Pancreas (tissue), 10 donors: ENCODE results near the gene DNAH2. TPM values are rescaled to one million over a fixed set of nuclear protein-coding genes. Genes with fewer than 3 reads are reported as not detected.
A peak's percentile ranks its signal among the peaks of the same experiment; 100 is the strongest.

Source experiments
- ATAC-seq, 4 donors: fragments of 200-7000 bp; cut with Tn5 transposase; one replicate each; pipeline versions ENCODE4 v1.8.0 to v1.9.1; 2020; ENCODE audit warnings: mild to moderate bottlenecking in 4 of 4, moderate library complexity in 4 of 4
- DNase-seq, 6 donors: peaks; one replicate each; pipeline ENCODE4 v3.0.0-alpha.2; 2020
- FAIRE-seq: peaks from 2 replicates; lab custom pipeline; 2012; peaks lifted over from hg19 to GRCh38; lab: Jason Lieb, UNC
- H3K27ac ChIP-seq, 4 donors: fragments of 200-600 bp; sonication (generic); 1 replicate in 3 of 4; 2 replicates in 1 of 4; pipeline versions ENCODE4 v1.5.0 to v1.8.0; 2020
- H3K27me3 ChIP-seq, 4 donors: fragments of 200-600 bp; one replicate each; pipeline ENCODE4 v1.8.0; 2021
- H3K36me3 ChIP-seq, 3 donors: fragments of 200-600 bp; sonication (generic) in 1 of 3; one replicate each; pipeline versions ENCODE4 v1.5.0 to v1.8.0; 2020 to 2021
- H3K4me1 ChIP-seq, 3 donors: fragments of 200-600 bp; one replicate each; pipeline ENCODE4 v1.8.0; 2021
- H3K4me3 ChIP-seq, 4 donors: fragments of 200-600 bp; sonication (generic) in 2 of 4; one replicate each; pipeline versions ENCODE4 v1.5.0 to v1.8.0; 2020 to 2021
- H3K9me3 ChIP-seq, 4 donors: fragments of 200-600 bp; one replicate each; pipeline ENCODE4 v1.8.0; 2021
- CTCF ChIP-seq, 4 donors: fragments of 200-600 bp; sonication (generic) in 3 of 4; IDR thresholded peaks; one replicate each; pipeline versions ENCODE4 v1.5.0 to v1.8.0; 2021; ENCODE audit warnings: antibody characterized with exemption in 4 of 4
- WGBS, 2 donors: extraction: QIAGEN DNeasy Blood & Tissue Kit; methylation state at CpG; one replicate each; pipeline ENCODE4 v1.1.7; 2013; 5-methylcytosine and 5-hydroxymethylcytosine counted together
- intact Hi-C, 3 donors: fragments of 100-400 bp; cut with DNase I; formaldehyde crosslinking; loops; one replicate each; pipeline versions ENCODE4 v1.11.1 to v1.14.2; 2022
- polyA plus RNA-seq, 2 donors: library from polyadenylated mRNA; stranded (reverse); fragments of 200-250 nt; gene quantifications; one replicate each; pipeline ENCODE4 v1.2.3, GENCODE V29; 2013
- total RNA-seq, 6 donors: library from RNA; stranded (reverse); fragmentation: NEBNext Ultra II Directional in 4 of 6; extraction: Animal tissue kit (Norgen Biotek cat#: 25700) in 4 of 6; gene quantifications; one replicate each; pipeline versions ENCODE4 v1.2.1 to v1.2.4, GENCODE V29; 2021 to 2023
- donor health status: healthy with polysubstance abuse.
- donor health status: DM: no; HTN: no; CAD: no; lungs with moderate emphysema.
- donor health status: DM: no; HTN: no; CAD: no.
- donor health status: control.
- donor health status: control.
- donor health status: Bipolar disorder and iron deficiency.
- donor health status: DM: yes; HTN: yes; CAD: no.
- donor health status: DM: no; HTN: no; CAD: no.
- donor health status: DM: no; HTN: no; CAD: no.
- donor health status: DM: yes; HTN: yes; CAD: no.

The DNAH2 gene
- total and polyA plus RNA-seq, 8 donors: 0.09 to 0.52 (median 0.24) TPM

- no peaks in the 10 kb centered on the region for H3K9me3 ChIP-seq
- intact Hi-C loops: no loop called here
- no peak overlapping the region for H3K4me3 ChIP-seq
- FAIRE-seq (no peak), ATAC-seq (no peak), DNase-seq (peak in 1 of 6 donors; percentile 5)
- H3K36me3 ChIP-seq: peaks cover 0 to 8% (median 0%) of the 10 kb centered on the region in 3 donors
- H3K4me1 ChIP-seq: peaks cover 3 to 11% (median 5%) of the 10 kb centered on the region in 3 donors
- H3K27me3 ChIP-seq: no peaks in the 10 kb centered on the region
- TF ChIP-seq CTCF (IDR thresholded peaks at IDR 0.05): no peak
- 70 to 72% methylated on average over 7 of the region's 7 CpGs for WGBS, 2 donors
- H3K27ac ChIP-seq: no peak overlapping the region
Measured at GRCh38 chr17:7882068-7882467, 164.5 kb downstream of the DNAH2 start.

- FAIRE-seq (no peak), DNase-seq (no peak), ATAC-seq (no peak)
- Histone ChIP-seq H3K27me3 (no peaks in the 10 kb centered on the region), H3K4me3 (no peak overlapping the region), H3K9me3 (no peaks in the 10 kb centered on the region), H3K4me1 (peaks cover 4 to 14% (median 5%) of the 10 kb centered on the region in 3 donors), H3K27ac (peak overlapping the region in 2 of 4 donors; percentile 94 to 97), H3K36me3 (peaks cover 0 to 8% (median 0%) of the 10 kb centered on the region in 3 donors)
- TF ChIP-seq CTCF (IDR thresholded peaks at IDR 0.05): no peak
- intact Hi-C loops: no loop called here
- WGBS, 2 donors: 77 to 80% methylated on average over 3 of the region's 3 CpGs
Measured at GRCh38 chr17:7882629-7883028, 165.1 kb downstream of the DNAH2 start.

Other genes with a start within 250 kb of the DNAH2 start
- gene ZBTB4, start 238.1 kb upstream of the DNAH2 start, total RNA-seq: 10 to 100 TPM; 20.3 to 30.2 (median 22.2) TPM
- 10 to 100 TPM; 17.3 to 19.2 TPM for gene ZBTB4, start 238.1 kb upstream of the DNAH2 start, polyA plus RNA-seq
- gene SLC35G6, start 236.3 kb upstream of the DNAH2 start, total RNA-seq: not detected
- under 1 TPM in 1 of 2 donors, not detected in 1; 0.08 TPM for gene SLC35G6, start 236.3 kb upstream of the DNAH2 start, polyA plus RNA-seq
- gene POLR2A, start 233.4 kb upstream of the DNAH2 start, total RNA-seq: 10 to 100 TPM; 45.7 to 62.6 (median 53.8) TPM
- 10 to 100 TPM; 24.5 to 83.6 TPM for gene POLR2A, start 233.4 kb upstream of the DNAH2 start, polyA plus RNA-seq
- gene TNFSF12, start 168.7 kb upstream of the DNAH2 start, total RNA-seq: 10 to 100 TPM; 11.0 to 21.2 (median 12.7) TPM
- gene TNFSF12, start 168.7 kb upstream of the DNAH2 start, polyA plus RNA-seq: 10 to 100 TPM; 24.2 to 27.7 TPM
- gene TNFSF13, start 159.0 kb upstream of the DNAH2 start, total RNA-seq: 10 to 100 TPM; 10.5 to 31.2 (median 15.4) TPM
- 10 to 100 TPM; 16.9 to 17.8 TPM for gene TNFSF13, start 159.0 kb upstream of the DNAH2 start, polyA plus RNA-seq
- gene SENP3, start 155.8 kb upstream of the DNAH2 start, total RNA-seq: 10 to 100 TPM; 14.7 to 24.1 (median 15.7) TPM
- 10 to 100 TPM; 25.5 to 33.1 TPM for gene SENP3, start 155.8 kb upstream of the DNAH2 start, polyA plus RNA-seq
- 10 to 100 TPM in 3 of 6 donors, 1 to 10 TPM in 3; 3.7 to 60.0 (median 11.1) TPM for gene CD68, start 138.1 kb upstream of the DNAH2 start, total RNA-seq
- 1 to 10 TPM; 1.8 to 9.7 TPM for gene CD68, start 138.1 kb upstream of the DNAH2 start, polyA plus RNA-seq
- gene MPDU1, start 133.9 kb upstream of the DNAH2 start, total RNA-seq: 10 to 100 TPM; 12.3 to 27.1 (median 18.3) TPM
- 10 to 100 TPM; 46.3 to 48.2 TPM for gene MPDU1, start 133.9 kb upstream of the DNAH2 start, polyA plus RNA-seq
- gene SOX15, start 127.7 kb upstream of the DNAH2 start, total RNA-seq: under 1 TPM in 3 of 6 donors, not detected in 3; 0.18 to 0.35 (median 0.25) TPM
- 1 to 10 TPM in 1 of 2 donors, under 1 TPM in 1; 0.53 to 1.0 TPM for gene SOX15, start 127.7 kb upstream of the DNAH2 start, polyA plus RNA-seq
- gene FXR2, start 102.8 kb upstream of the DNAH2 start, total RNA-seq: 10 to 100 TPM in 4 of 6 donors, 1 to 10 TPM in 2; 7.8 to 16.6 (median 12.3) TPM
- gene FXR2, start 102.8 kb upstream of the DNAH2 start, polyA plus RNA-seq: 10 to 100 TPM; 19.8 to 25.6 TPM
- gene SAT2, start 89.9 kb upstream of the DNAH2 start, total RNA-seq: 10 to 100 TPM; 43.8 to 82.8 (median 66.6) TPM
- 100 to 1,000 TPM; 250 to 348 TPM for gene SAT2, start 89.9 kb upstream of the DNAH2 start, polyA plus RNA-seq
- gene SHBG, start 87.6 kb upstream of the DNAH2 start, total RNA-seq: under 1 TPM in 3 of 6 donors, not detected in 3; 0.16 to 0.72 (median 0.17) TPM
- under 1 TPM; 0.23 to 0.82 TPM for gene SHBG, start 87.6 kb upstream of the DNAH2 start, polyA plus RNA-seq
- 1 to 10 TPM in 5 of 6 donors, under 1 TPM in 1; 0.79 to 1.9 (median 1.2) TPM for gene ATP1B2, start 66.8 kb upstream of the DNAH2 start, total RNA-seq
- gene ATP1B2, start 66.8 kb upstream of the DNAH2 start, polyA plus RNA-seq: 1 to 10 TPM; 1.3 to 6.7 TPM
- 10 to 100 TPM; 14.6 to 35.9 (median 28.5) TPM for gene TP53, start 30.3 kb upstream of the DNAH2 start, total RNA-seq
- 10 to 100 TPM in 1 of 2 donors, 1 to 10 TPM in 1; 8.3 to 10.8 TPM for gene TP53, start 30.3 kb upstream of the DNAH2 start, polyA plus RNA-seq
- 1 to 10 TPM; 2.0 to 5.0 (median 3.8) TPM for gene WRAP53, start 29.3 kb upstream of the DNAH2 start, total RNA-seq
- 10 to 100 TPM in 1 of 2 donors, 1 to 10 TPM in 1; 9.1 to 13.5 TPM for gene WRAP53, start 29.3 kb upstream of the DNAH2 start, polyA plus RNA-seq
- gene EFNB3, start 12.5 kb upstream of the DNAH2 start, total RNA-seq: 1 to 10 TPM in 3 of 6 donors, under 1 TPM in 3; 0.37 to 1.3 (median 0.85) TPM
- 1 to 10 TPM in 1 of 2 donors, under 1 TPM in 1; 0.84 to 5.4 TPM for gene EFNB3, start 12.5 kb upstream of the DNAH2 start, polyA plus RNA-seq
- gene KDM6B, start 116.5 kb downstream of the DNAH2 start, total RNA-seq: 10 to 100 TPM; 14.9 to 23.7 (median 17.3) TPM
- 10 to 100 TPM in 1 of 2 donors, 1 to 10 TPM in 1; 8.9 to 15.3 TPM for gene KDM6B, start 116.5 kb downstream of the DNAH2 start, polyA plus RNA-seq
- gene TMEM88, start 137.3 kb downstream of the DNAH2 start, total RNA-seq: 1 to 10 TPM; 2.1 to 4.2 (median 2.4) TPM
- gene TMEM88, start 137.3 kb downstream of the DNAH2 start, polyA plus RNA-seq: 10 to 100 TPM; 21.6 to 28.5 TPM
- gene NAA38, start 139.8 kb downstream of the DNAH2 start, total RNA-seq: 10 to 100 TPM; 20.1 to 29.6 (median 26.6) TPM
- gene NAA38, start 139.8 kb downstream of the DNAH2 start, polyA plus RNA-seq: 10 to 100 TPM; 75.7 to 87.2 TPM
- gene CYB5D1, start 140.3 kb downstream of the DNAH2 start, total RNA-seq: 10 to 100 TPM in 1 of 6 donors, 1 to 10 TPM in 5; 5.0 to 10.5 (median 8.4) TPM
- 1 to 10 TPM; 4.9 to 8.5 TPM for gene CYB5D1, start 140.3 kb downstream of the DNAH2 start, polyA plus RNA-seq
- 100 to 1,000 TPM in 1 of 6 donors, 10 to 100 TPM in 5; 35.9 to 101 (median 43.1) TPM for gene CHD3, start 171.0 kb downstream of the DNAH2 start, total RNA-seq
- gene CHD3, start 171.0 kb downstream of the DNAH2 start, polyA plus RNA-seq: 100 to 1,000 TPM; 117 to 143 TPM
- 1 to 10 TPM; 1.2 to 2.8 (median 2.0) TPM for gene RNF227, start 198.5 kb downstream of the DNAH2 start, total RNA-seq
- 1 to 10 TPM; 1.6 to 3.0 TPM for gene RNF227, start 198.5 kb downstream of the DNAH2 start, polyA plus RNA-seq
- gene KCNAB3, start 212.1 kb downstream of the DNAH2 start, total RNA-seq: 1 to 10 TPM in 3 of 6 donors, under 1 TPM in 3; 0.51 to 1.6 (median 0.98) TPM
- 1 to 10 TPM; 4.7 to 8.1 TPM for gene KCNAB3, start 212.1 kb downstream of the DNAH2 start, polyA plus RNA-seq
- 10 to 100 TPM; 27.3 to 67.1 (median 39.2) TPM for gene TRAPPC1, start 214.2 kb downstream of the DNAH2 start, total RNA-seq
- gene TRAPPC1, start 214.2 kb downstream of the DNAH2 start, polyA plus RNA-seq: 10 to 100 TPM; 56.0 to 66.0 TPM
- 10 to 100 TPM in 2 of 6 donors, 1 to 10 TPM in 4; 5.8 to 17.9 (median 8.5) TPM for gene CNTROB, start 214.5 kb downstream of the DNAH2 start, total RNA-seq
- 10 to 100 TPM; 30.8 to 46.1 TPM for gene CNTROB, start 214.5 kb downstream of the DNAH2 start, polyA plus RNA-seq